ENCODE results near the gene HTRA3. TPM values are rescaled to one million over a fixed set of nuclear protein-coding genes. Genes with fewer than 3 reads are reported as not detected.

The HTRA3 gene
- total RNA-seq, 8 experiments from 2014 or later: 0.54 to 101 (median 1.8) TPM

DNA sequence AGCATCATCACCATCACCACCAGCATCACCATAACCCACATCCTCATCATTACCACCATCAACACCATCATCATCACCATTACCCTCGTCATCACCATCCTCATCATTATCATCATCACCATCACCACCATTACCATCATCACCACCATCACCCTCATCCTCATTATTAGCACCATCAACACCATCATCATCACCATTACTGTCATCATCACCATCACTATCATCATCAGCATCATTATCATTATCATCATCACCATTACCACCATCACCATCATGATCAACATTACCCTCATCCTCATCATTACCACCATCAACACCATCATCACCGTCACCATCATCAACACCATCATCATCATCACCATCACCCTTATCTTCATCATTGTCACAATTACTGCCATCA, 51.7 kb downstream of the HTRA3 start:
- 9 to 94% (median 83%) methylated on average over 1 to 2 of the region's 2 CpGs; no CpG with 5 or more reads in 2 of the 10 experiments for WGBS, 10 experiments
- no peak for ATAC-seq (replicated peaks in 6 of 8)
- Histone ChIP-seq H3K27ac (no peak overlapping the region), H3K4me3 (no peak overlapping the region), H3K4me1 (replicated peaks in 1 of 2) (peaks cover 6 to 8% of the 10 kb centered on the region in 2 donors)
- in situ Hi-C loops (cut with MboI; ENCODE audit: low pct_unique_long_range_greater_than_20kb in 2 of 9, low sequenced_read_pairs in 9 of 9, unreplicated experiment in 9 of 9): no loop called here

GRCh38 chr4:8321771-8322170, 52.2 kb downstream of the HTRA3 start:
- 0 to 53% (median 25%) methylated on average over 1 to 4 of the region's 5 CpGs; no CpG with 5 or more reads in 4 of the 10 experiments for WGBS, 10 experiments
- ATAC-seq (replicated peaks in 6 of 8): no peak
- Histone ChIP-seq H3K27ac (no peak overlapping the region), H3K4me1 (replicated peaks in 1 of 2) (peaks cover under 1 to 2% of the 10 kb centered on the region in 2 donors), H3K4me3 (no peak overlapping the region)
- in situ Hi-C loops (cut with MboI; ENCODE audit: low pct_unique_long_range_greater_than_20kb in 2 of 9, low sequenced_read_pairs in 9 of 9, unreplicated experiment in 9 of 9): no loop called here

DNA sequence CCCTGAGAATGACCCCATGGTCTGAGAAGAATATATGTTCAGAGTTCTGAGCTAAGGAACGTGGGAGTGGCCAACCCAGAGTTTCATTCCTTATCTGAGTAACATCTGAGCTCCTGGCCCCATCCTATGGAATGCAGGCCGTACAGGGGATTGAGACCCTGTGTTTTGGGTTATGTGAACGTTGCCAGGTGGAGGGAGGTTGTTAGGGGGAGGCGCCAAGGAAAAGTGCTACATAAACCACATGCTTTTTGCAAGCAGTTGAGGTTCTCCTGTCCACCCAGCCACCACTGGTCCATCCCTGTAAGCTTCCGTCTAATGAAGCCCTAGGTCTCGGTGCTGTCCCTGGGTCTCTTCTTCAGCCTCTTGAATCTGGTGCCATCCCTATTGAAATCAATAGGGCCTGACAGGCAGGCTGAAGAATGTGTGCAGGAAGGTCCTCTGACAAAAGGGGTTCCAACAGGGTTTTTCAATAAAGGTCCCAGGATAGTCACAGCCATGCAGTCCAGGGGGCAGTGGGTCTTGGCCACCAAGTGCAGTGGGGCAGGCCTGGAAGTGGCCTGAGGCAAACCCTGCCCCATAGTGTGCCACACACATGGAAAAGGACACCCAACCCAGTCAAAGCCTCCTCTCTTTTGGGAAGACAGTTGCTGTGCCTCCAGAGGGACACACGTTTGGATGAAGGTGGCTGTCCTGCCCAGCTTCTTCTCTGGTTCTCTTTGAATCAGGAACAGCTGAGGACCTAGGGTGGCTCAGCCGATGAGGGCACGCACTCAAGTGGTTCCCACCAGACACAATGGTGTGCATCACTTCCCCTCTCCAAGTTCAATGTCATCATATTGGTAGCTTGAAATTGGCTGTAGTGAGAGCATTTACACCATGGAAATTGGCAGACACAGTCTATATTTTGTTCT, 53.5 kb downstream of the HTRA3 start:
- ATAC-seq (replicated peaks in 6 of 8): no peak
- no peak overlapping the region for H3K4me3 ChIP-seq
- no peaks in the 10 kb centered on the region for H3K4me1 ChIP-seq (replicated peaks in 1 of 2)
- no peak overlapping the region for H3K27ac ChIP-seq
- in situ Hi-C loops (cut with MboI; ENCODE audit: low pct_unique_long_range_greater_than_20kb in 2 of 9, low sequenced_read_pairs in 9 of 9, unreplicated experiment in 9 of 9): no loop called here
- 40 to 100% (median 77%) methylated on average over 1 to 7 of the region's 9 CpGs for WGBS, 10 experiments

DNA sequence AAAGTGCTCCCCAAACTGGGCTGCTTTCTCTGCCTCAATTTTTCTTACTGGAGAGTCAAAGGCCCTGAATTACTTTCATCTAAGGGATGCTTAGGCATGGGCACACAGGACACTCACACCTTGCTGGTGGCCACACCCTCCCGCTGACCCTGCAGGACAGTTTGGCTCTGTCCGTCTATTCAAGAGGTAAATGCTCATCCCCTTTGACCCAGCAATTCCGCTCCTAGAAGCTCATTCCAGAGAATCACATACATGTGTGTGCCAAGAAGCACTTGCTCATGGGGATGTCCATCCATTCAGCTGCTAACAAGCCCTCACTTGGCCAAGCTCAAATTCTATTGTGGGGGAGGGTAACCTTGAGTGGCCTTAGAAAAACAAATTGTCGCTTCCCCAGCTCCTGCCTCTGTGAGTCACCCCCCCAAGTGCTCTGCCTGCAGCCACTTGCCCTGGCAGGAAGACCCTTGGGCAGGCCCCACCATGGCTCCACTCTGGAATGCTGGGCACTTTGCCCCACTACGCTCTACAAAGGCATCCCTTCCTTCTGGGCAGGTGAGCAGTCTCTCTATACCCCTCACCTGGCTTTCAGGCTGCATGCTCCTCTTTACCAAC, 54.5 kb downstream of the HTRA3 start:
- in situ Hi-C loops (cut with MboI; ENCODE audit: low pct_unique_long_range_greater_than_20kb in 2 of 9, low sequenced_read_pairs in 9 of 9, unreplicated experiment in 9 of 9): no loop called here
- Histone ChIP-seq H3K4me3 (no peak overlapping the region), H3K4me1 (replicated peaks in 1 of 2) (no peaks in the 10 kb centered on the region), H3K27ac (no peak overlapping the region)
- 50 to 100% (median 87%) methylated on average over 1 to 4 of the region's 5 CpGs; no CpG with 5 or more reads in 2 of the 10 experiments for WGBS, 10 experiments
- ATAC-seq (replicated peaks in 6 of 8): no peak

- WGBS, 10 experiments: 57 to 100% (median 93%) methylated on average over 1 to 5 of the region's 6 CpGs; no CpG with 5 or more reads in 5 of the 10 experiments
- in situ Hi-C loops (cut with MboI; ENCODE audit: low pct_unique_long_range_greater_than_20kb in 2 of 9, low sequenced_read_pairs in 9 of 9, unreplicated experiment in 9 of 9): no loop called here
- Histone ChIP-seq H3K4me1 (replicated peaks in 1 of 2) (no peaks in the 10 kb centered on the region), H3K4me3 (no peak overlapping the region), H3K27ac (no peak overlapping the region)
- no peak for ATAC-seq (replicated peaks in 6 of 8)
Observed at GRCh38 chr4:8324640-8325239, 55.2 kb downstream of the HTRA3 start.

- in situ Hi-C loops (cut with MboI; ENCODE audit: low pct_unique_long_range_greater_than_20kb in 2 of 9, low sequenced_read_pairs in 9 of 9, unreplicated experiment in 9 of 9): no loop called here
- no peak for ATAC-seq (replicated peaks in 6 of 8)
- H3K27ac ChIP-seq: no peak overlapping the region
- H3K4me1 ChIP-seq (replicated peaks in 1 of 2): no peaks in the 10 kb centered on the region
- H3K4me3 ChIP-seq: no peak overlapping the region
- WGBS, 10 experiments: 67 to 100% (median 80%) methylated on average over 1 to 6 of the region's 8 CpGs; no CpG with 5 or more reads in 4 of the 10 experiments
Observed at GRCh38 chr4:8325291-8325973, 55.9 kb downstream of the HTRA3 start.

DNA sequence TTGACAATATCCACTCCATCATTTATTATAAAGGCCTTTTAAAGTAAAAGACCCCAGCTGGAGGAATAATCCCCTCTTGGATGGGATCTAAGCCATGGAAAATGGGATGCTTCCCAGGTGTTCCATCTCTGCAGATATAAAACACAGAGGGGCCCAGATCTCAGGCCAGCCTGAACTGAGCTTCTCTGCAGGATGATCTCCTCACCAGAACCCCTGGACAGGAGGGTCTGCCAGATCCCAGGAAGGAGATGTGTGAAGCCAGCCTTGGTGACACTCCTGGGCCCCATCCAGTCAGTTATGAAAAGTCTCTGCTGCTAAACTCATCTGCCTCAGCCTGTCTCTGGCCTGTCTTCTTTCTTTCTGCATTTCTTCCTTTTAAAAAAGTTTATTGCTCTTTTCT, 56.7 kb downstream of the HTRA3 start:
- in situ Hi-C loops (cut with MboI; ENCODE audit: low pct_unique_long_range_greater_than_20kb in 2 of 9, low sequenced_read_pairs in 9 of 9, unreplicated experiment in 9 of 9): no loop called here
- H3K4me1 ChIP-seq (replicated peaks in 1 of 2): no peaks in the 10 kb centered on the region
- H3K4me3 ChIP-seq: no peak overlapping the region
- ATAC-seq (replicated peaks in 6 of 8): no peak
- H3K27ac ChIP-seq: no peak overlapping the region

- WGBS, 10 experiments: 68 to 86% (median 76%) methylated on average over 1 to 2 of the region's 3 CpGs; no CpG with 5 or more reads in 6 of the 10 experiments
- no peak for ATAC-seq (replicated peaks in 6 of 8)
- in situ Hi-C loops (cut with MboI; ENCODE audit: low pct_unique_long_range_greater_than_20kb in 2 of 9, low sequenced_read_pairs in 9 of 9, unreplicated experiment in 9 of 9): no loop called here
- Histone ChIP-seq H3K27ac (no peak overlapping the region), H3K4me1 (replicated peaks in 1 of 2) (no peaks in the 10 kb centered on the region), H3K4me3 (no peak overlapping the region)
Observed at GRCh38 chr4:8328456-8328855, 58.9 kb downstream of the HTRA3 start.

DNA sequence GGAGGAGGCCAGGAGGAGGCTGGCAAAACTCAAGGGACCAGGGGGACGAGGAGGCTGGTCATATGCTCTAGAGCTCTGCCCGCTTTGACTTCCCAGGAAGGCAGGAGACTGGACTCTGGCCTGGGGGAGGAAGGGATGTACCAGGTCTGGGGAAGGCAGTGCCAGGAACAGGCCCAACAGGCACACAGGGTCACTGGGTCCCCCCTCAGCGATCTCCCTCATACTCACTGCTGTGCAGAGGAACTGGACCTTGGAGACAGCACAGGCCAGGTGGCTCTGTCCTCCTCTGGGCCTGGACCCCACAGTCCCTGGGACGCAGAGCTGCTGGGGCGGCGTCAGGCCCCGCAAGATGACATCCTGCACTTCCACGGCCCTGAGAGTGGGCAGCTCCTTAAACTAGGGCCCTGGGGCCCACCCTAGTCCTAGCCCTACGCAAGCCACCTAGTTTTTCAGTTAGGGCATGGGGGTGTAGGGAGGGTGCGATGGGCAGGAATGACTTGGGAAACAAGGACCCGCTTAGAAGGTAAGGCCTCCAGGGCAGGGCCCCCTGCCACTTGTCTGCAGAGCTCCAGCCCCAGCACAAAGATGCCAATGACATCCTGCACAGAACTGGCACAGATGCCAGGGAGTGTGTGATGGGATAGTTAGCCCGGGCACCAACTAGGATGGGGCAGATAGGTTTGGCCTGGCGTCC, 59.5 kb downstream of the HTRA3 start:
- no peak for ATAC-seq (replicated peaks in 6 of 8)
- no peaks in the 10 kb centered on the region for H3K4me1 ChIP-seq (replicated peaks in 1 of 2)
- H3K27ac ChIP-seq: no peak overlapping the region
- in situ Hi-C loops (cut with MboI; ENCODE audit: low pct_unique_long_range_greater_than_20kb in 2 of 9, low sequenced_read_pairs in 9 of 9, unreplicated experiment in 9 of 9): no loop called here
- H3K4me3 ChIP-seq: no peak overlapping the region
- 40 to 81% (median 78%) methylated on average over 1 to 4 of the region's 13 CpGs; no CpG with 5 or more reads in 4 of the 10 experiments for WGBS, 10 experiments

- in situ Hi-C loops (cut with MboI; ENCODE audit: low pct_unique_long_range_greater_than_20kb in 2 of 9, low sequenced_read_pairs in 9 of 9, unreplicated experiment in 9 of 9): no loop called here
- no peaks in the 10 kb centered on the region for H3K4me1 ChIP-seq (replicated peaks in 1 of 2)
- no peak overlapping the region for H3K4me3 ChIP-seq
- ATAC-seq (replicated peaks in 6 of 8): no peak
- H3K27ac ChIP-seq: no peak overlapping the region
- WGBS, 10 experiments: 63 to 100% (median 72%) methylated on average over 2 to 4 of the region's 6 CpGs; no CpG with 5 or more reads in 7 of the 10 experiments
Observed at GRCh38 chr4:8329560-8329858, 60.0 kb downstream of the HTRA3 start.

- Histone ChIP-seq H3K27ac (no peak overlapping the region), H3K4me3 (no peak overlapping the region), H3K4me1 (replicated peaks in 1 of 2) (no peaks in the 10 kb centered on the region)
- in situ Hi-C loops (cut with MboI; ENCODE audit: low pct_unique_long_range_greater_than_20kb in 2 of 9, low sequenced_read_pairs in 9 of 9, unreplicated experiment in 9 of 9): no loop called here
- WGBS, 10 experiments: 33 to 80% (median 68%) methylated on average over 1 to 3 of the region's 20 CpGs; no CpG with 5 or more reads in 4 of the 10 experiments
- ATAC-seq (replicated peaks in 6 of 8): no peak
Observed at GRCh38 chr4:8329859-8330761, 60.6 kb downstream of the HTRA3 start.

Data from motor neuron (in vitro differentiated cells).